Ureter (tissue), 1 donor: ENCODE results near the gene SLITRK5. TPM values are rescaled to one million over a fixed set of nuclear protein-coding genes. Genes with fewer than 3 reads are reported as not detected.

ENCODE experiments used
- DNase-seq: peaks from one replicate; pipeline ENCODE4 v3.0.0-alpha.2; 2020; ENCODE audit warnings: low spot score
- total RNA-seq: library from RNA; stranded (reverse); gene quantifications from one replicate; pipeline ENCODE4 v1.2.4, GENCODE V29; 2023
- donor health status: DM: yes; HTN: yes; CAD: no.

SLITRK5 gene, protein sequence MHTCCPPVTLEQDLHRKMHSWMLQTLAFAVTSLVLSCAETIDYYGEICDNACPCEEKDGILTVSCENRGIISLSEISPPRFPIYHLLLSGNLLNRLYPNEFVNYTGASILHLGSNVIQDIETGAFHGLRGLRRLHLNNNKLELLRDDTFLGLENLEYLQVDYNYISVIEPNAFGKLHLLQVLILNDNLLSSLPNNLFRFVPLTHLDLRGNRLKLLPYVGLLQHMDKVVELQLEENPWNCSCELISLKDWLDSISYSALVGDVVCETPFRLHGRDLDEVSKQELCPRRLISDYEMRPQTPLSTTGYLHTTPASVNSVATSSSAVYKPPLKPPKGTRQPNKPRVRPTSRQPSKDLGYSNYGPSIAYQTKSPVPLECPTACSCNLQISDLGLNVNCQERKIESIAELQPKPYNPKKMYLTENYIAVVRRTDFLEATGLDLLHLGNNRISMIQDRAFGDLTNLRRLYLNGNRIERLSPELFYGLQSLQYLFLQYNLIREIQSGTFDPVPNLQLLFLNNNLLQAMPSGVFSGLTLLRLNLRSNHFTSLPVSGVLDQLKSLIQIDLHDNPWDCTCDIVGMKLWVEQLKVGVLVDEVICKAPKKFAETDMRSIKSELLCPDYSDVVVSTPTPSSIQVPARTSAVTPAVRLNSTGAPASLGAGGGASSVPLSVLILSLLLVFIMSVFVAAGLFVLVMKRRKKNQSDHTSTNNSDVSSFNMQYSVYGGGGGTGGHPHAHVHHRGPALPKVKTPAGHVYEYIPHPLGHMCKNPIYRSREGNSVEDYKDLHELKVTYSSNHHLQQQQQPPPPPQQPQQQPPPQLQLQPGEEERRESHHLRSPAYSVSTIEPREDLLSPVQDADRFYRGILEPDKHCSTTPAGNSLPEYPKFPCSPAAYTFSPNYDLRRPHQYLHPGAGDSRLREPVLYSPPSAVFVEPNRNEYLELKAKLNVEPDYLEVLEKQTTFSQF
- 0.49 TPM for total RNA-seq

DNA sequence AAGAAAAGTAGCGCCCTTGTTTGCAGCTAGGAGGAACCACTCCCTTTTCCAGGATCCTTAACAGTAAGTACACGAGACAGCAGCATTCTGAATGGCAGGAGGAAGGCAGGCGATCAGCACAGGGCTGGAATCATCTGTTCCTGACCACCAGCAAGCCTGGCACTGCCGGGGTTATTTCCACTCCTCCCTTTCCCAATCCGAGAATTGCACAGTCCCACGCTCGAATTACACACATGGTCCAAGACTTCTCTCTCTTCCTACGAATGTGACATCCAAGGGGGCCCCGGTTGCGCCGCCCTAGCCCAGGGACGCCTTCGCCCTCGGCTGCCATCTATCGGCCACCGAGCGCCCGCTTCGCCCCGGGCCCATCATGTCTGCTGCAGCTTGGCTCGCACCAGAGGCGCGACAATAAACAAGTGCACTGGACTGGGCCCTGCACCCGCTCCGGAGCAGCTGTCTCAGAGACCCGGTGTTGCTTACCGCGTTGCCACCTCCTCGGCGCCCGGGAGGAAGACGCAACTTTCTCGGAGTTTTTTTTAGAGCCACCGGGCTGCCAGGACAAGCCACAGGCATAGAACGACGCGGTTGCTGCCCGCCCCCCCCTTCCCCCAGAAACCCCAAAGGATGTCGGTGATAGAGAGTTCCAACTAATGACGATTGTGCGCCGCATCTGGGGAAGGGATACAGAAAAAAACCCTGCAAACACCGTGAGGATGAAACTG, at the start of gene SLITRK5:
Gene SLITRK5 (plus strand): TSS at position 341 of the 722 bp plus-strand sequence. CDS start 4,018 bp downstream, outside the sequence.
- peak; percentile 55 for DNase-seq

DNA sequence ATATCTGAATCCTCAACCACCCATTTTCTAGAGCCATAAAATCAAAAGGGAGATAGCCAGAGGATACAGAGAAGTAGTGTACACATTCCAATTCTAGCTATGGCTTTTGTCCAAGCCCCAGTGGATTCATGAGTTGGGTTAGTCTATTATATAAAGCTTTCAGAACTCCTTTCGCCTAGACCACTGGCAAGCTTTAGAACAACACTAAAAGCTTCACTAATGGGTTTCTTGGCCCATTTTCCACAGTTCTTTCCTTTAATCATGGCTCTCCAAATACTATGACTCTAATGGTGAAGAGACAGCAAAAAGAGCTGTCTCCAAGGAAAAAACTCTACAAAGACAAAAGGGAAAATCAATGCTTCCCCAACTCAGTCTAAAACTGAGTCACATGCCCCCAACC, 48.2 kb upstream of the SLITRK5 start:
- no peak for DNase-seq

DNA sequence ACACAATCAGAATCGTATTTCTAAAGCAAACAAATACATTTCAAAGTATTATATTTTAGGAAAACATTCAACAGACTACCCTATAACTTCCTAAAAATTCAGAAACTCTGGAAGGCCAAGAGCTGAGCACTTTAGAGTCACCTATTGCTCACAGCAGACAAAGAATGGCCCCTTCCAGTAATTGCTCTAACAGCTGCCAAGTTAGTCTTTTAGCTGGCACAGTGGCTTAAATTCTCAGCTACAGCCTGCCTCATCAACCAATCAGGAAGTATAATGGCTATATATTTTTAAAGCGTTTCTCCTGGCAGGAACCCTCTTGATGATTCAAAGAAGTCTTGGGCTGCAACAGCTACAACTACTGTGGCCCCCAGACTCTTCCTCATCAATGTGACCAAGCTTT, 14.9 kb upstream of the SLITRK5 start:
- DNase-seq, result no peak

DNA sequence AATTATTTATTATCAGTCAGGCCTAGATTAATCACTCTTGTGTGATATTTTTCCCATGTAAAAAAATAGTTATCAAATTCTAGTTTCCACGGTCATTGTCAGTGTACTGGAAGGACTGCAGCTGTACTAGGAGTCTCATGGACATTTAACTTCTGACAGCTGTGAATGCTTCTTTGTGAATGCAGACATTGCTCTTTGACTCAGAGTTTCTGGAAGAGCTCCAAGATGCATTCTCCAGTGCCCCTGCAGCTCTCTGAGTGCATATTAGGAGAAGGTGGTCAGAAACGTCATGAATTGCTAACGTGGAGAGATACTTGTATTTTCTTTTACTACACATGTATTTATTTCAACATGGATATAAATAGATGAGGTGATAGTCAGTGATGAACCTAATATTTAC, 9.7 kb upstream of the SLITRK5 start:
- DNase-seq, result no peak

DNA sequence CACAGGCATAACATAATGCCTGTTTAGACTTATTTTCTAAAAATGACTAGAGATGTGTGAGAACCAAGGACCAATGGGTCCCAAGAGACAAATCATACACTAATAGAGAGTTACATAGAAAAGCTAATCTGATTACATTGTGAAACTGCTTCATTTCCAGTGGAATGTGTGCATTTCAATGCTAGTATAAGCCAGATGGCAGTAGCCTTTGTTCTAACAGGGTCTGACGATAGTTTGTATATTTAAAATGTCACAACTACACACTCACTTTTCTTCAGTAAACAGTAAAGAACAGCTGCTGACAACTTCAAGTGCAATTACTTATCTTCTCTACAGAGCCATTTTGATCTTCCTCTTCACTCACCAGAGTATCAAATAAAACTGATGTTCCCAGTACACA, 4.3 kb upstream of the SLITRK5 start:
- DNase-seq, result no peak

DNA sequence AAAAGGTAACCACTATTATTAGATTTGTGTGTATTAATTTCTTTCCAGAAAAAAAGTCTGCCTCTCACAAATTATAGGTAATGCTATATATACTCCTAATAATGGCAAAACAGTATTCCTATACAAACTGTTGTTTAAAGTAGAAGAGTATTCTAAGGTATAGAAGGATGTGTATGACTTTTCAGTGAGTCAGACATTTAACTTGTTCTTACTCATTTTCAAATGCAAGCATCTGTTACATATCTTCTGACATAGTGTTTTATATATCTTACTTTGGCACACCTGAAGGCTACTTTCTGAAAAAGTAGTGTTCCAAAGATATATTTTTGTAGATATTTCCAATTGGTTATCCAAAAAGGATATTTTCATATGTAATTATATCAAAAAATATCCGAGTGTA, 3.5 kb upstream of the SLITRK5 start:
- DNase-seq, result no peak

DNA sequence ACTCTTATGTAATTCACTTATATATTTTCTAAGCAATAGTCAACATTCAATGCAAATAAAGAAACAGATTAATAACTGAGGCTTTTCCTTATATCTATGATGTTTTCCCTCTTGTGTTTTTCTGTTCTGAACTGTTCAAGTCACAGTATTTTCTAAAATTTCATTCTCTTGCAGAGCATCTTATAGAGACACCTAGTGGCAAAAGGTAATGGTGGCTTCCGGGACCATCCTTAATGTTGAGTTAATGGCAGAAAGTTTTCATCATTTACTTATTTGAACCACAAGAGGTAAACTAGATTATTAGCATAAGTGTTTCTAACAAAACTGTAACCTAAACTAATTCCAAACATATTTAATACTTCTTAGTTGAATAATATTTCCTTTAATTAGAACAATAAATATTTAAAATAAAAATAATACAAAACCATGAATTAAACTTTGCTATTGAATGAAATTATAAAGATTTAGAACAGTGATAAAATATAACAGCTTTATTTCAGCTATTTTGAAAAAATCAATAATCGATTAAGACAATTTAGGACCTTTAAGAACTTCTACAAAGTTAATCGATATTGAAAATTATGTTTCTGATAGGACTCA, 1.7 kb upstream of the SLITRK5 start:
- DNase-seq, result no peak

DNA sequence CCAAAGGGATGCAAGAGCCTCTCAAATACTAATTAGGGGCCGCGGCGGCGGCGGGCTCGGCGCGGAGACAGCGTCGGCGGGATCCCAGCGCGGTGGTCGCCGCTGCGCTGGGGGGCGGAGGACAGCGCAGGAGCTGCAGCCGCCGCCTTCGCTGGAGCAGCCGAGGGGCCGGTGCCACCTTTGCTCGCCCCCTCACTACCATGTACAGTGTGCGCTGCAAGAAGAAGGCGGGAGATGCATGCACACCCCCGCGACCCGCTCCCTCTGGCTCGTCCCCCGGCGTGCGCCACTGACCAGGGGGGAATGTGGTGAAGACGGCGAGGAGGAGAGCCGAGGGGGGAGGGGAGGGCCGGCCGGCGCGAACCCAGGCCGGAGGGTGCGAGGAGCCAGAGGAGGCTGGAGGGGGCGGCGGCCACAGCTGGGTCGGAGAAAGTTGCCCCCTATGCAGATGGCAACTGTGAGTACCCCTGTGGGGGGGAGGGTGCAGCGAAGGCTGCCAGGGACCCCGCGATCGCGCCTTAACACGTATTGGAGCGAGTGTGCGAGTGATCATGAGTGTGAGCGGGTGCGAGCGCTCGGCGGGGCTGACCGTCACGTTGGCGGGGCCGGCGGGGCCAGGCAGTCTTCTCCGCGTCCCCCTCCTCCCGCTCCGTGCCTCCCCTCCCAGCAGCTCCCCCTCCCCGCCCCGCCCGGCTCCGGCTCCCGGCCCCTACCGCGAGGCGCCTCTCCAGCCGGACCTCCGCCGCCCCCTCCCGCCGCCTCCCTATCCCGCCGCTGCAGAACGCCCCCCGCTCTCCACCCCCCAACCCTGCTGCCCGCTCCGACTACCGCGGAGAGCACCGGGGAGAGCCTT, 808 bp downstream of the SLITRK5 start:
- no peak for DNase-seq

DNA sequence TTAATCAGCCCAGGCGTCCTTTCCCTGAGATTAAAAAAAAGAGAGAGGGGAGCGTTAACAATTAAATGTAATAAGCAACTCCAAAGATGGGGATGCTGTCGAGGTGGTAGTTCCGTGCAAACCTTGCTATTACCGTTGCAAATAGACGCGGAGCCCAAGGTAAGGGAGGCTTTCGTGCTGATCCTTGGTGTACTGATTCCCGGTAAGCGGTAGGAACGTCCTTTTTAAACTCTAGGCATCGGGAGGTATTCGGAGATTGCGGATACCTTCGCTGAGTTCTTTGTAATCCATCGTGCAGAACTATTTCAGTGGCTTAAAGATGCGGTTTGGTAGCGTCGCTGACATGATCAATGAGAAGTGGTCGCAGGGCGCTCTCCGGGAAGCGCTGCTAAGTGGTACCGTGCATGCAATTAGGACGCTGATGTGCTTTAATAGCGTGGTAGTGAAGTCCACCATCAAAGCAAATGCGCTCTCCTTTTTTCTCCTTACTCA, 3.1 kb downstream of the SLITRK5 start:
- no peak for DNase-seq

DNA sequence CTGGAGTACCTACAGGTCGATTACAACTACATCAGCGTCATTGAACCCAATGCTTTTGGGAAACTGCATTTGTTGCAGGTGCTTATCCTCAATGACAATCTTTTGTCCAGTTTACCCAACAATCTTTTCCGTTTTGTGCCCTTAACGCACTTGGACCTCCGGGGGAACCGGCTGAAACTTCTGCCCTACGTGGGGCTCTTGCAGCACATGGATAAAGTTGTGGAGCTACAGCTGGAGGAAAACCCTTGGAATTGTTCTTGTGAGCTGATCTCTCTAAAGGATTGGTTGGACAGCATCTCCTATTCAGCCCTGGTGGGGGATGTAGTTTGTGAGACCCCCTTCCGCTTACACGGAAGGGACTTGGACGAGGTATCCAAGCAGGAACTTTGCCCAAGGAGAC, 4.7 kb downstream of the SLITRK5 start:
- no peak for DNase-seq

DNA sequence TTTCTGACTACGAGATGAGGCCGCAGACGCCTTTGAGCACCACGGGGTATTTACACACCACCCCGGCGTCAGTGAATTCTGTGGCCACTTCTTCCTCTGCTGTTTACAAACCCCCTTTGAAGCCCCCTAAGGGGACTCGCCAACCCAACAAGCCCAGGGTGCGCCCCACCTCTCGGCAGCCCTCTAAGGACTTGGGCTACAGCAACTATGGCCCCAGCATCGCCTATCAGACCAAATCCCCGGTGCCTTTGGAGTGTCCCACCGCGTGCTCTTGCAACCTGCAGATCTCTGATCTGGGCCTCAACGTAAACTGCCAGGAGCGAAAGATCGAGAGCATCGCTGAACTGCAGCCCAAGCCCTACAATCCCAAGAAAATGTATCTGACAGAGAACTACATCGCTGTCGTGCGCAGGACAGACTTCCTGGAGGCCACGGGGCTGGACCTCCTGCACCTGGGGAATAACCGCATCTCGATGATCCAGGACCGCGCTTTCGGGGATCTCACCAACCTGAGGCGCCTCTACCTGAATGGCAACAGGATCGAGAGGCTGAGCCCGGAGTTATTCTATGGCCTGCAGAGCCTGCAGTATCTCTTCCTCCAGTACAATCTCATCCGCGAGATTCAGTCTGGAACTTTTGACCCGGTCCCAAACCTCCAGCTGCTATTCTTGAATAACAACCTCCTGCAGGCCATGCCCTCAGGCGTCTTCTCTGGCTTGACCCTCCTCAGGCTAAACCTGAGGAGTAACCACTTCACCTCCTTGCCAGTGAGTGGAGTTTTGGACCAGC, 5.3 kb downstream of the SLITRK5 start:
- DNase-seq, result no peak

DNA sequence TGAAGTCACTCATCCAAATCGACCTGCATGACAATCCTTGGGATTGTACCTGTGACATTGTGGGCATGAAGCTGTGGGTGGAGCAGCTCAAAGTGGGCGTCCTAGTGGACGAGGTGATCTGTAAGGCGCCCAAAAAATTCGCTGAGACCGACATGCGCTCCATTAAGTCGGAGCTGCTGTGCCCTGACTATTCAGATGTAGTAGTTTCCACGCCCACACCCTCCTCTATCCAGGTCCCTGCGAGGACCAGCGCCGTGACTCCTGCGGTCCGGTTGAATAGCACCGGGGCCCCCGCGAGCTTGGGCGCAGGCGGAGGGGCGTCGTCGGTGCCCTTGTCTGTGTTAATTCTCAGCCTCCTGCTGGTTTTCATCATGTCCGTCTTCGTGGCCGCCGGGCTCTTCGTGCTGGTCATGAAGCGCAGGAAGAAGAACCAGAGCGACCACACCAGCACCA, 5.9 kb downstream of the SLITRK5 start:
- DNase-seq, result no peak

DNA sequence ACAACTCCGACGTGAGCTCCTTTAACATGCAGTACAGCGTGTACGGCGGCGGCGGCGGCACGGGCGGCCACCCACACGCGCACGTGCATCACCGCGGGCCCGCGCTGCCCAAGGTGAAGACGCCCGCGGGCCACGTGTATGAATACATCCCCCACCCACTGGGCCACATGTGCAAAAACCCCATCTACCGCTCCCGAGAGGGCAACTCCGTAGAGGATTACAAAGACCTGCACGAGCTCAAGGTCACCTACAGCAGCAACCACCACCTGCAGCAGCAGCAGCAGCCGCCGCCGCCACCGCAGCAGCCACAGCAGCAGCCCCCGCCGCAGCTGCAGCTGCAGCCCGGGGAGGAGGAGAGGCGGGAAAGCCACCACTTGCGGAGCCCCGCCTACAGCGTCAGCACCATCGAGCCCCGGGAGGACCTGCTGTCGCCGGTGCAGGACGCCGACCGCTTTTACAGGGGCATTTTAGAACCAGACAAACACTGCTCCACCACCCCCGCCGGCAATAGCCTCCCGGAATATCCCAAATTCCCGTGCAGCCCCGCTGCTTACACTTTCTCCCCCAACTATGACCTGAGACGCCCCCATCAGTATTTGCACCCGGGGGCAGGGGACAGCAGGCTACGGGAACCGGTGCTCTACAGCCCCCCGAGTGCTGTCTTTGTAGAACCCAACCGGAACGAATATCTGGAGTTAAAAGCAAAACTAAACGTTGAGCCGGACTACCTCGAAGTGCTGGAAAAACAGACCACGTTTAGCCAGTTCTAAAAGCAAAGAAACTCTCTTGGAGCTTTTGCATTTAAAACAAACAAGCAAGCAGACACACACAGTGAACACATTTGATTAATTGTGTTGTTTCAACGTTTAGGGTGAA, 6.6 kb downstream of the SLITRK5 start:
- DNase-seq, result no peak

DNA sequence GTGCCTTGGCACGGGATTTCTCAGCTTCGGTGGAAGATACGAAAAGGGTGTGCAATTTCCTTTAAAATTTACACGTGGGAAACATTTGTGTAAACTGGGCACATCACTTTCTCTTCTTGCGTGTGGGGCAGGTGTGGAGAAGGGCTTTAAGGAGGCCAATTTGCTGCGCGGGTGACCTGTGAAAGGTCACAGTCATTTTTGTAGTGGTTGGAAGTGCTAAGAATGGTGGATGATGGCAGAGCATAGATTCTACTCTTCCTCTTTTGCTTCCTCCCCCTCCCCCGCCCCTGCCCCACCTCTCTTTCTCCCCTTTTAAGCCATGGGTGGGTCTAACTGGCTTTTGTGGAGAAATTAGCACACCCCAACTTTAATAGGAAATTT, 7.2 kb downstream of the SLITRK5 start:
- DNase-seq, result no peak

DNA sequence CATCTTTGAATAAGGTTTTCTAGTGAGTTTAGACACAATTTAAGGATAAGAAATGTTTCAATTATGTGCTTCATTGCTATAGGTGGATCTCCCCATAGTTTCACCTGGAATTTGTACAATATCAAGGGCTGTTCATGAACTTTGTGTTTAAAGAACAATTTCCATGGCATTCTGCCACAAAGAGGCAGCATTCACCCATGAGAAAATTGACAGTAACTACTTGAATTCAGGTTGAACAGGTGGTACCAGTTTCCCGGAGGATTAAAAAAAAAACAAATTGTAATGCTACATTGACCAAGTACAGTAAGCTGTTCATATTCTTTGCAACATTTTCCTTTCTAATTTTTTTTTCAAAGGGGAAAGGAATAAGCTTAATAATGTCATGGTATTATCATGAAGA, 9.1 kb downstream of the SLITRK5 start:
- DNase-seq, result no peak

DNA sequence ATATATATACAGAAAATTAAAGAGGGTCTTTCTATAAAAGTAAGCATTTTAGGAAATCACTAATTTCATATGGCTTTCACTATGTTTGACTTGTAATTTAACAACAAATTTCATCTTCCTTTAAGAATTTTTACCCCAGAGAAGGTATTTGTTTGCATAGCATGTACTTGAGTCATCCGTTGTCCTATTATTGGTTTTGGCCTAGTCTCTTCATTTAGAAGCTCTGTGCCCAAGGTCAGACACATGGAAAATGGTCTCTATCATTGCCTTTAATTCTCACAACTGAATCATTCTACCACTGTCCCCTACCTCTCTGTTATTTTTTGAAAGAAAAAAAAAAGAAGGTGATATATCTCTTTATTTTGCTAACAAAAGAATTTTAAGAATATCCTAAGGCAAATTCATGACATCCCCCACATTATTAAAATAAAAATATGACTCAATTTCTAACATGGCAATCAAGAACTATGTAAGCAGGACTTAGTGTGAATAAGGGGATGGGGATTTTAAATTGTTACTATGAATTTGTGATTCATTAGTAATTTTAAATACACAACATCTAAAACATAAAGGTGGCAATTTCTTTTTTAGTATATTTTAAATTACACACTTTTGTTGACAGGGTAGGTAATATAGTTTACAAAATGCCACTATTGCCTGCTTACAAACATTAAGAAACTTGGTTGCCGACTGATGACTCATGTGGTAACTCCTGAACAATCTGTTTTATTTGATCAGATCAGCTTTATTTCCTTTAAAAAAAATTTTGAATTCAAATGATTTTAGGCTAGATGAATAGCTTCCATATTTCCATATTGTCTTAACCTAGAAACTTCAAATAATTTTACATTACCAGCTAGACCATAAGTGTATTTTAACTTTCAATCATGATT, 13.9 kb downstream of the SLITRK5 start:
- DNase-seq, result no peak

DNA sequence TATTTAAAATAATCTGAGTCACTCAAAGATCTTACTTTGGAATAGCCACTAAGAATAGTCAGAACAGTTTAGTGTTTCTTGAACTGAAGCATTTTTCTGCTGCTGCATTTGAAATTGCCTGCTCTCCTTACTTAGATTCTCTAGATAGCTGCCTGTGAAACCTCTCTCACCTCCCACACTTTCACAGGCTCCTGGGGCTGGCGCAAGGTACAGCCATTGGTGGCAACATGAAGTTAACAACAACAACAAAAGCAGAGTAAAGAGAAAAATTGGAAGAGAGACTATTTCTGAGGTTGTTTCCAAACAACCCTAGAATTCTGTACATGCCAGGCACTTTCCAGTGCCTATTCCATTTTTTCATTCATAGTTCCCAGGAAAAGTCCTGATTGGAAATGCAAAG, 25.3 kb downstream of the SLITRK5 start:
- DNase-seq, result no peak

DNA sequence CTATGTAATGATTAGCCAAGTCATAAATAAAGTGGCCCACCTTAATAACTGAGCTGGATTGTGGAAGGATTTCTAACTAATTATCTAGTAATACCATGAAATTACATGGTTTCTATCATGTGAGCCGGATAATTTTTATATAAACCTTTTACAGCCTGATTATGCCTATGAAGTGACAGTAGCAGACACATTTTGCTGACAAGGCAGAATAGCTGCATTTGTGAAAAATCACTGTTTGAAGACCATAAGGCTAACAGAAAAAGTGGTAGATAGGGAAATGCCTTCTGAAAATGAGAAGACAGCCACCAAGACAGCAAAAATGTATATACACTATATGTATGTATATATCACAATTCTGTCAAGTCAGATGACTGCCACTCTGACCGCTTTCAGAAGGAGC, 27.1 kb downstream of the SLITRK5 start:
- DNase-seq, result no peak
